K562 (cell line): ENCODE results near the gene HPGDS. TPM values are rescaled to one million over a fixed set of nuclear protein-coding genes. Genes with fewer than 3 reads are reported as not detected.

Experiments used
- ATAC-seq: fragments of 200-7000 bp; cut with Tn5 transposase; 3 replicates; pipeline ENCODE4 v1.9.1; 2020; ENCODE audit warnings: moderate library complexity
- BruUV-seq: library from RNA; stranded (reverse); fragments of 400-500 nt; replicated peaks from 2 replicates; lab custom pipeline; 2021; lab: Mats Ljungman, UMichigan
- CTCF ChIA-PET: fragments of 300-600 bp; formaldehyde crosslinking; extraction: SDS; loops from one replicate; lab custom pipeline; 2021; ENCODE audit warnings: low intra/inter-chr PET ratio; lab: Yijun Ruan, JAX
- POLR2A ChIA-PET: fragments of 300-600, 350-650 bp; sonication (Branson Sonifier 250); formaldehyde crosslinking; extraction: SDS; loops from one replicate; lab custom pipeline; 2021; ENCODE audit warnings: antibody characterized with exemption, inconsistent platforms; lab: Yijun Ruan, JAX
- DNase-seq, 4 experiments: peaks; one replicate each; pipeline versions ENCODE4 v3.0.0 to v3.0.0-alpha.2; 2011 to 2018; ENCODE audit warnings: low spot score in 3 of 4, mixed read lengths in 3 of 4; ENCODE audit errors: extremely low read depth in 1 of 4
- FAIRE-seq: peaks from 2 replicates; lab custom pipeline; 2011; peaks lifted over from hg19 to GRCh38; lab: Jason Lieb, UNC
- H2AFZ ChIP-seq: 2 replicates; pipeline ENCODE4 v1.6.0; 2011; ENCODE audit warnings: low read depth, low read length, control low read depth, inconsistent platforms
- H3K27ac ChIP-seq: fragments of 200-600 bp; 3 replicates; pipeline ENCODE4 v1.8.0; 2011; ENCODE audit warnings: low read depth, mild to moderate bottlenecking, control low read depth, inconsistent platforms, low read length, moderate library complexity, mixed read lengths; ENCODE audit errors: extremely low read depth
- H3K27me3 ChIP-seq, 2 experiments: fragments of 300-600 bp in 1 of 2; 2 replicates in 1 of 2; 3 replicates in 1 of 2; pipeline versions ENCODE4 v1.6.0 to v1.8.0; 2011; ENCODE audit warnings: inconsistent platforms in 2 of 2, low read length in 2 of 2, mild to moderate bottlenecking in 1 of 2, mixed read lengths in 1 of 2, moderate library complexity in 1 of 2; ENCODE audit not compliant: control insufficient read depth in 2 of 2, insufficient read depth in 2 of 2
- H3K36me3 ChIP-seq: fragments of 300-600 bp; 3 replicates; pipeline ENCODE4 v1.8.0; 2011; ENCODE audit warnings: mild to moderate bottlenecking, low read length, inconsistent platforms; ENCODE audit not compliant: control insufficient read depth, insufficient read depth
- H3K4me1 ChIP-seq, 2 experiments: fragments of 200-600 bp in 1 of 2; replicated peaks in 1 of 2; 2 replicates in 1 of 2; 3 replicates in 1 of 2; pipeline versions ENCODE4 v1.5.1 to v1.8.0; 2011; ENCODE audit warnings: inconsistent platforms in 2 of 2, low read length in 2 of 2, mild to moderate bottlenecking in 1 of 2, mixed read lengths in 1 of 2, moderate library complexity in 1 of 2; ENCODE audit not compliant: control insufficient read depth in 2 of 2, insufficient read depth in 2 of 2
- H3K4me2 ChIP-seq: 2 replicates; pipeline ENCODE4 v1.6.1; 2011; ENCODE audit warnings: low read length, control low read depth, inconsistent platforms, mixed read lengths; ENCODE audit not compliant: insufficient read depth
- H3K4me3 ChIP-seq: fragments of 200-600 bp; sonication (generic), shearing (Covaris generic); 2 replicates; pipeline ENCODE4 v1.5.1; 2016; ENCODE audit warnings: control low read depth, inconsistent platforms
- H3K79me2 ChIP-seq: fragments of 200-600 bp; 3 replicates; pipeline ENCODE4 v1.8.0; 2011; ENCODE audit warnings: low read length, inconsistent platforms; ENCODE audit not compliant: control insufficient read depth, insufficient read depth
- H3K9ac ChIP-seq, 2 experiments: 2 replicates each; pipeline versions ENCODE4 v1.6.0 to v1.6.1; 2011; ENCODE audit warnings: low read depth in 2 of 2, low read length in 2 of 2, control low read depth in 1 of 2, inconsistent platforms in 1 of 2, mild to moderate bottlenecking in 1 of 2, mixed read lengths in 1 of 2; ENCODE audit not compliant: insufficient read depth in 1 of 2
- H3K9me1 ChIP-seq: one replicate; pipeline ENCODE4 v1.6.0; 2011; ENCODE audit warnings: inconsistent platforms, mild to moderate bottlenecking, low read length, moderate library complexity; ENCODE audit not compliant: control insufficient read depth, insufficient read depth
- H3K9me3 ChIP-seq: replicated peaks from 2 replicates; pipeline ENCODE4 v1.5.1; 2011; ENCODE audit warnings: low read depth, low read length, inconsistent platforms; ENCODE audit not compliant: control insufficient read depth, insufficient read depth
- H4K20me1 ChIP-seq: replicated peaks from 2 replicates; pipeline ENCODE4 v1.6.1; 2011; ENCODE audit warnings: low read length, inconsistent platforms, mixed read lengths; ENCODE audit not compliant: control insufficient read depth, insufficient read depth
- ARID1B ChIP-seq: fragments of 450-650 bp; IDR thresholded peaks from 2 replicates; pipeline ENCODE4 v1.6.1; 2016; ENCODE audit warnings: antibody characterized with exemption, mild to moderate bottlenecking, inconsistent platforms
- CREM ChIP-seq: IDR thresholded peaks from 2 replicates; pipeline ENCODE4 v1.6.1; 2014; ENCODE audit warnings: antibody characterized with exemption, low read depth
- CTCF ChIP-seq, 3 experiments: IDR thresholded peaks in 2 of 3; conservative IDR thresholded peaks in 1 of 3; 2 replicates each; pipeline ENCODE4 v1.5.1; 2011 to 2012; ENCODE audit warnings: low read length in 3 of 3, mild to moderate bottlenecking in 3 of 3, control low read depth in 2 of 3, improper control_type of control experiment in 1 of 3, inconsistent platforms in 1 of 3, low read depth in 1 of 3, mixed read lengths in 1 of 3, moderate library complexity in 1 of 3; ENCODE audit not compliant: insufficient read depth in 2 of 3
- EHMT2 ChIP-seq: fragments of 450-650 bp; IDR thresholded peaks from 2 replicates; pipeline ENCODE4 v1.6.1; 2018; ENCODE audit warnings: antibody characterized with exemption
- GTF2F1 ChIP-seq: IDR thresholded peaks from 2 replicates; pipeline ENCODE4 v1.6.1; 2011; ENCODE audit warnings: low read depth, low read length, improper control_type of control experiment
- PRDM10 ChIP-seq: fragments of 450-650 bp; IDR thresholded peaks from 2 replicates; pipeline ENCODE4 v1.6.1; 2018; ENCODE audit not compliant: partially characterized antibody
- RAD21 ChIP-seq, 2 experiments: fragments of 250-450 bp in 1 of 2; fragments of 450-650 bp in 1 of 2; sonication (Bioruptor Pico) in 1 of 2; formaldehyde crosslinking in 1 of 2; IDR thresholded peaks in 1 of 2; conservative IDR thresholded peaks in 1 of 2; 2 replicates each; pipeline versions ENCODE4 v1.4.0 to v1.8.0; 2020 to 2022; ENCODE audit warnings: mild to moderate bottlenecking in 2 of 2, moderate library complexity in 1 of 2
- ZNF23 ChIP-seq: fragments of 250-450 bp; sonication (Bioruptor Pico); IDR thresholded peaks from 2 replicates; pipeline ENCODE4 v1.4.0; 2020; ENCODE audit warnings: mild to moderate bottlenecking
- WGBS: fragments of 100-300 bp; shearing (Covaris generic); methylation state at CpG from one replicate; pipeline ENCODE4 v1.1.6; 2016; ENCODE audit warnings: low coverage, mixed read lengths; ENCODE audit not compliant: insufficient coverage; ENCODE audit errors: missing lambda C conversion rate; 5-methylcytosine and 5-hydroxymethylcytosine counted together
- in situ Hi-C: fragments of 300-500 bp; cut with MboI; formaldehyde crosslinking; loops from 4 replicates; pipeline ENCODE4 v1.15.0; 2018; ENCODE audit warnings: inconsistent platforms, mixed read lengths
- intact Hi-C: fragments of 100-400 bp; cut with micrococcal nuclease; formaldehyde crosslinking; loops from 2 replicates; pipeline ENCODE4 v1.14.2; 2022
- polyA plus RNA-seq, 8 experiments: library from polyadenylated mRNA; depleted of rRNA in 4 of 8; stranded (reverse) in 5 of 8; unstranded in 3 of 8; fragments of >200 nt; fragmentation: Nextera tagmentation in 2 of 8; fragmentation: Illumina TruSeq in 1 of 8; extraction: Ambion mirVana in 2 of 8; extraction: Trizol in 1 of 8; gene quantifications; 2 replicates each; pipeline versions ENCODE4 v1.2.1 to v1.2.3, GENCODE V29; 2011 to 2014; ENCODE audit warnings: inconsistent platforms in 1 of 8, missing spikeins in 1 of 8
- total RNA-seq, 7 experiments: library from RNA; depleted of rRNA in 6 of 7; stranded (reverse); fragments of >200 nt in 6 of 7; fragmentation: Illumina TruSeq in 2 of 7; extraction: Trizol in 2 of 7; gene quantifications; 2 replicates each; pipeline versions ENCODE4 v1.2.1 to v1.2.3, GENCODE V29; 2011 to 2021; ENCODE audit warnings: low replicate concordance in 1 of 7

HPGDS gene
- total and polyA plus RNA-seq, 9 of the 15 experiments (the other 6 are each of a cell fraction or from before 2014, with no cell fraction given) = 0.07 to 0.36 (median 0.14) TPM; not detected in 4

- intact Hi-C loops (no loop called here), in situ Hi-C loops (no loop called here)
- BruUV-seq = no TSS peak
- 26% methylated on average over 3 of the region's 3 CpGs for WGBS
- Histone ChIP-seq H3K79me2 (no peaks in the 10 kb centered on the region), H3K9me1 (no peaks in the 10 kb centered on the region), H3K27me3 (no peaks in the 10 kb centered on the region), H3K4me1 (peaks cover 0 to 1% of the 10 kb centered on the region in 2 experiments; a peak in 1 of 5 replicates), H3K4me2 (no peak overlapping the region), H3K4me3 (no peak overlapping the region), H3K36me3 (no peaks in the 10 kb centered on the region), H4K20me1 (no peaks in the 10 kb centered on the region), H2AFZ (no peak overlapping the region; the same call in 1 of the 2 replicates), H3K27ac (no peak overlapping the region), H3K9ac (no peak overlapping the region), H3K9me3 (no peaks in the 10 kb centered on the region)
- ATAC-seq (peak; percentile 73), FAIRE-seq (no peak), DNase-seq (peak in 2 of 4 experiments; percentile 16 to 26)
- peak in 2 of 3 experiments; percentile 33 to 37; a peak in 3 of 6 replicates for TF ChIP-seq CTCF (IDR thresholded peaks at IDR 0.05 in 2 of 3, conservative IDR thresholded peaks at IDR 0.05 in 1 of 3; ENCODE audit: insufficient read depth in 2 of 3, low read depth in 1 of 3, low read length in 3 of 3)
- TF ChIP-seq RAD21 (CRISPR knock-in tag; conservative IDR thresholded peaks at IDR 0.05 in 1 of 2, IDR thresholded peaks at IDR 0.05 in 1 of 2) = peak in 1 of 2 experiments; percentile 29; a peak in 1 of 4 replicates
- TF ChIP-seq ARID1B = no peak
- TF ChIP-seq CREM = no peak
- no peak for TF ChIP-seq PRDM10
- no peak for TF ChIP-seq ZNF23 (CRISPR knock-in tag)
- no peak for TF ChIP-seq EHMT2
- TF ChIP-seq GTF2F1 = no peak
- CTCF ChIA-PET = no interaction called here
- POLR2A ChIA-PET = no interaction called here
Measured at GRCh38 chr4:94375364-94375763, 32.7 kb upstream of the HPGDS start.
